Measurements from ENCODE around the gene NEURL4.
"Not testable (repeated sequence)": the region's sequence is repeated elsewhere in the genome, so short reads cannot be mapped to it uniquely, and the experiment has no call there.

GRCh38 chr17:7332600-7333069 is 3.5 kb upstream of the NEURL4 start:
- TF ChIP-seq EZH2 (IDR thresholded peaks at IDR 0.05; ENCODE audit: borderline replicate concordance, low read depth, low read length, severe bottlenecking); CTCF (IDR thresholded peaks at IDR 0.05; ENCODE audit: borderline replicate concordance, extremely low read depth, low read length, poor library complexity, severe bottlenecking): not testable (repeated sequence)

Measured in DND-41 (cell line).